A673 (cell line): ENCODE measurements around the gene SHC3.

Experiments used
- EZH2 ChIP-seq: fragments of 200-600 bp; sonication (generic); IDR thresholded peaks from 2 replicates; pipeline ENCODE4 v1.6.1; 2017; ENCODE audit warnings: borderline replicate concordance, low read depth, mild to moderate bottlenecking, mixed read lengths, antibody characterized with exemption, low read length; ENCODE audit not compliant: poor library complexity, severe bottlenecking
- TF ChIP-seq, protein P1 (sequence below): fragments of 300-800, 200-600 bp; sonication (generic); conservative IDR thresholded peaks from 2 replicates; pipeline ENCODE4 v1.5.1; 2017; ENCODE audit warnings: low read depth, mild to moderate bottlenecking, antibody characterized with exemption, low read length, moderate library complexity, mixed read lengths

DNA sequence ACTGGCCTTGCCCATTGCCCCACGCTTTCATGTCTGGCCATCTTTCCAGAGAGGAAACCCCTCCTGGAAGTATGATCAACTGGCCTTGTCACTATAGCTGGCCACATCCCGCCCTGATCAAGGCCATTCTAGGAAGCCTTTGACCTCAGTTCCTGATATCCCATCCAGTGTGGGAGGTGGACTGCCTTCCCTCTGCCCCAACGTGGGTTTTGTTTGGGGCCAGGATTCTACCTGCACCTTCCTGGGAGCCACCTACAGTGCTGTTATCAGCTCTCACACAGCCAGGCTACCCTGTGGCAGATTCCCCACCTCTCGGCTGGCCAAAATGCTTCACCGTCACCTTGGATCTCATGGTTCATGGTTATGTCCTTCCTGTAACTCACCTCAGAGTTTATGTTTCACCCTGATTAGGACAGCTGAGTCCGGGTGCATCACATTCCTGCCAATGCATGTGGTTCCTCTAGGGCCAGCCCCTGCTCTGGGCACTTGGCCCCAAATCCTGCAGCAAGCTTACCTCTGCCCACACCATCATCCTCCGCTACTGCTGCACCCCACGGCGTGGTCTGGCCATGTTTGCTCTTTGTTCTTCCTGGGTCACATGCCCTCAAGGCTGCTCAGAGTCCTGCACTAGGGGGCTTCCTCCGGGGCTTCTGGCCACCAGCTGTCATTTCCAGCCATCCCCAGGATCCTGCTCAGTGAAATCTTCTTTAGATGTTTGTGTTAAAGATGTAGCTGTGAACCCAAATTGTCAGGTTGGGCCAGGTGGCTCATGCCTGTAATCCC lies 211.5 kb downstream of the SHC3 start:
- TF ChIP-seq, protein P1, sequence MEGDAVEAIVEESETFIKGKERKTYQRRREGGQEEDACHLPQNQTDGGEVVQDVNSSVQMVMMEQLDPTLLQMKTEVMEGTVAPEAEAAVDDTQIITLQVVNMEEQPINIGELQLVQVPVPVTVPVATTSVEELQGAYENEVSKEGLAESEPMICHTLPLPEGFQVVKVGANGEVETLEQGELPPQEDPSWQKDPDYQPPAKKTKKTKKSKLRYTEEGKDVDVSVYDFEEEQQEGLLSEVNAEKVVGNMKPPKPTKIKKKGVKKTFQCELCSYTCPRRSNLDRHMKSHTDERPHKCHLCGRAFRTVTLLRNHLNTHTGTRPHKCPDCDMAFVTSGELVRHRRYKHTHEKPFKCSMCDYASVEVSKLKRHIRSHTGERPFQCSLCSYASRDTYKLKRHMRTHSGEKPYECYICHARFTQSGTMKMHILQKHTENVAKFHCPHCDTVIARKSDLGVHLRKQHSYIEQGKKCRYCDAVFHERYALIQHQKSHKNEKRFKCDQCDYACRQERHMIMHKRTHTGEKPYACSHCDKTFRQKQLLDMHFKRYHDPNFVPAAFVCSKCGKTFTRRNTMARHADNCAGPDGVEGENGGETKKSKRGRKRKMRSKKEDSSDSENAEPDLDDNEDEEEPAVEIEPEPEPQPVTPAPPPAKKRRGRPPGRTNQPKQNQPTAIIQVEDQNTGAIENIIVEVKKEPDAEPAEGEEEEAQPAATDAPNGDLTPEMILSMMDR, result no peak
- TF ChIP-seq EZH2, result no peak
